ENCODE measurements around the gene COL23A1.

COL23A1 gene

DNA sequence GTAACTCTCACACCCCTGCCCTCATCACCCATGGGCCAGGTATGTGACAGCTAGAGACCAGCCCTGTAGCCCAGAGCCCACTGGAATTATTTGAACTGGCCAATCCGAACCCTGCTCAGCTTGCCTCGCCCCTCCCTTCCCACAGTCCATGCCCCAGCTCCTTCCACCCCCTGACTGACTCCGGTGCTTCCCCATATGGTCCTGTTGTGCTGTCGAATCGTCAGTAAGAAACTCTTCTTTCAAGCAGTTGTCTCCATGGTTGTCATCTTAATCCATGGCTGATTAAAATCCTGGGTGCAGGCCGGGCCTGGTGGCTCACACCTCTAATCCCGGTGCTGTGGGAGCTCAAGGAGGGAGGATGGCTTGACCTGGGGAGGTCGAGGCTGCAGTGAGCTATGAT lies 118.5 kb downstream of the COL23A1 start:
- no peak for DNase-seq

- DNase-seq: no peak
Measured at GRCh38 chr5:178470760-178471025, 119.5 kb downstream of the COL23A1 start.

DNA sequence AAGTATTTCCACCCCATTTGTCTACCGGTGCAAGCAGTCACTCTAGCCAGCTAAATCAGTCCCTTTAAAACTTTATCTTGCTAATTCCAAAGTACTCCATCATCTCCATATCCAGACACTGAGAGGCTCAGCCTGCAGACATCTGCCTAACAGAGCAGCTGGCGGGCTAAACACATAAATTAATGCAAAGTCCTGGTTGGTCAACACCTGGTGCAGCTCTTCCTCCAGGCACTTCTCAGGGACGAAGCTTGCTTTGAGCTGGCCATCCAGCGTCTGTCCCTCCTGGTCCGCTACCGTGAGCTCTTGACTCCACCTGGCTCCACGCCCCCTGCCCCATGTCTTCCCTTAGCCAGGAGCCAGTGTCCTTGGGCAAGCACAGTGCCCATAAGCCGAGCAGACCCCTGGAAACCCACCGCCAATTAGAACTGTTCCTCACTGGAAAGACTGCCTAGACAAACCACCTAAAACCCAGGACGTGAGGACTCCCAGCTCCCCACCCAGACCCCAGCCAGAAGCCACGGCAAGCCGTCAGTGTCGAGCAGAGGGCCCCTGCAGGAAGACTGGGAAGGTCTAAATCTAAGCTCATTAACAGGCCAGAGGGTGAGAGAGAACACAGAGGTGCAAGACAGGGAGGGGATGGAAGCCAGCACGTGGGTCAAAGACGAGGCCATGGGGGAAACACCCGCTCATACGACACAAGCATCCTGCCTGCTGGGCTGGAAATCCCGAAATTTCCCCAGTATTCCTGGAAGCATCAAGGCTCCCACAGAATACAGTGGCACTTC lies 120.0 kb downstream of the COL23A1 start:
- no peak for DNase-seq

DNA sequence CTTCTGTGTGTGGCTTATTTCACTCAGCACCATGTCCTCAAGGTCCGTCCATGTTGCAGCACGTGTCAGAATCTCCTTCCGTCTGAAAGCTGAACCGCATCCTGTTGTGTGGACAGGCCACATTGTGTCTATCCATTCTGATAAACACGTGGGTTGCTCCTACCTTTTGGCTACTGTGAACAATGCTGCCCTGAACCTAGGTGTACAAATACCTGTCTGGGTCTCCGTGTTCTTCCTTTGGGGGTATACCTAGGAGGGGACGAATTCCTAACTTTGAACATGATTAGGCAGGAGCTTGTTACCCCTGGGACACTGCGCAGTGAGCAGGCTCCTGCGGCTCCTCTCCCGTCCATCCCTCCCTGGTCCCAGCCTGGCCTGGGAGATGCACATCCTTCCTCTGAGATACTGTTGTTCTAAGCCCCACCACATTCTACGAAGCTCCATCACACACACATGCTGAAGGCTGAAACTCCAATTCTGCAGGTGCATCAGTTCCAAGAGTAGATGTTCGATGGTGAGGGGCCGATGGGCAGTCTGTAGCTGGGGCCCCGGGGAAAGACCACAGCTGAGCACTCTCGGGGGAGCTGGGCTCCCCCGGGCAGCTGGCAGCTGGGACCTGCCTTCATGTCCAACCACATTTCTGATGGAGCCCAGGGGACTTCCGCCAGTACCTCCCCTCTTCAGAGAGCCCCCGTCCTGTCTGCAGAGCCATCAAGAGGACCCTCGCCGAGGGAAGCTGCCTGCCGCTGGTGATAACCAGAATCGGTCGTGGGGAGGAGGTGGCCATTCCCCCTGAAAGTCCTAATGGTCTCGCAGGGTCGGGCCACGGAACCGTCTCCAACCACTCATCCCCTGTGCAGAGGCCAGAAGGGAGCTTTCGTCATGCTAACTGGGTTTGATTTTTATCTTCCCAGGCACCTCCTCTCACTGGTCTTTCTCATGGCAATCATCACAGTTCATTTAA lies 120.9 kb downstream of the COL23A1 start:
- DNase-seq: no peak

DNA sequence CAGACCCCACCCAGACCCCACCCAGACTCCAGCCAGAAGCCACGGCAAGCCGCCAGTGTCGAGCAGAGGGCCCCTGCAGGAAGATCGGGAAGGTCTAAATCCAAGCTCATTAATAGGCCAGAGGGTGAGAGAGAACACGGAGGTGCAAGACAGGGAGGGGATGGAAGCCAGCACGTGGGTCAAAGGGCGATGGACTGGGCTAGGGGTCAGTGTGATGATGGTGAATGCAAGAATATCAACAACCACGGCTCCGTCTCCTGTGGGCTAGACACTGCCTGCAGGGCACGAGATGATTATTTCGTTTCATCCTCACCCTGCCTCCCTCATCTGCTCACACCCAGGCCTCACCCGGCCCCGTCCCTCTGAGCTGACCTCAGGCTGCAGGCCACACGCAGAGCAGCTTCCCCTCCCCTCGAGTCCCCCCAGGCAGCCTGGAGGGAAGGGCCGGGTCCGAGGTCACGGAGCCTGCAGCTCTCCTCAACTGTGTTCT lies 122.0 kb downstream of the COL23A1 start:
- no peak for DNase-seq

- no peak for DNase-seq
Measured at GRCh38 chr5:178467568-178468195, 122.5 kb downstream of the COL23A1 start.

GRCh38 chr5:178467205-178467567 lies 123.0 kb downstream of the COL23A1 start:
- DNase-seq: no peak

- DNase-seq: no peak
Measured at GRCh38 chr5:178466342-178466741, 123.9 kb downstream of the COL23A1 start.

DNA sequence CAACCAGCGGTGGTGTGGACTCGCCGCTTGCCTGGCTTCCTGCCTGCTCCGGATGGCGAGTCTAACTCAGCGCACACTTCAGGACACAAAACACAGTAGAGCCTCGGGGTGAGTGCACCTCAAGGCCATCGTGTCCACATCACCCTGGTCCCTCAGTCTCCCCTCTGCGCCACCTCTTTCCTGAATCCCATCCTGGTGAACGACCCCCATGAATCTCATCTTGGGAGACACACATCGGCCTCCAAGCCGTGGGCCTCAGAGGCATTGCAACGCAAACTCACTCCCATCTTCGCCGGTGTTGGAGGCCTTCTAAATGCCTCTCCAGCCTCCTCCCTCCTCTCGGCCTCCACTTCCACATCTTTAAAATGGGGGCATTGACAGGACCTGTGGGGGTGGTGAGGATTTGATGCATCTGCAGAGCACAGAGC lies 124.3 kb downstream of the COL23A1 start:
- no peak for DNase-seq

DNA sequence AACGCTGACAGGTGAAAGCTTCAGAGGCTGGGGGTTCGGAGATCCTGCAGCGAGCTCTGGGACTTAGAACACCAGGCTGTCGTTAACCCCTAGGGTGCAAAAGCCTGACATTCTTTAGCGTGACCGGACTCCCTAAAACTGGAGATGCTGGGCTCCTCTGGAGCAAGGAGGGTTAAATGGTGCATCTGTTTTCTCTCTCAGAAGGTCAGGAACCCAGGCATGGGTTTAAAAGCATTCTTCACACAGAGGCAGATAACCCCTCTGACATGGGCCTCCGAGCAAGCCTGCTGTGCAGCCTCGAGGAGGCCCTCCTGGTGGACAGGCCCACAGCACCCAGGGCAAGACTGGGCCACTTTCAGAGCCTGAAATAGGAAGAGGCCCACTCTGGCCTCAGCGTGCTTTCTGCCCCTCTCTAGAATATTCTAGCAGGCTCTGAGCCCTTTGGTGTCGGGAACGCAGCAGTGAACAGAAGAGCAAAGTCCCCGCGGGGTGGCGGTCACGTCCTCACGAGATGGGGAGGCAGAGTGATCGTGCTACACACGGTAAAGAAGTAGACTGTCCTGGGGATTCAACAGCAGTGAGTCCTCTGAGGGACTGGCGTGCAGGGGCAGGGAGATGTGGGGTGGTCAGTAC lies 124.8 kb downstream of the COL23A1 start:
- DNase-seq: no peak

GRCh38 chr5:178464431-178465048 lies 125.7 kb downstream of the COL23A1 start:
- DNase-seq: no peak

DNA sequence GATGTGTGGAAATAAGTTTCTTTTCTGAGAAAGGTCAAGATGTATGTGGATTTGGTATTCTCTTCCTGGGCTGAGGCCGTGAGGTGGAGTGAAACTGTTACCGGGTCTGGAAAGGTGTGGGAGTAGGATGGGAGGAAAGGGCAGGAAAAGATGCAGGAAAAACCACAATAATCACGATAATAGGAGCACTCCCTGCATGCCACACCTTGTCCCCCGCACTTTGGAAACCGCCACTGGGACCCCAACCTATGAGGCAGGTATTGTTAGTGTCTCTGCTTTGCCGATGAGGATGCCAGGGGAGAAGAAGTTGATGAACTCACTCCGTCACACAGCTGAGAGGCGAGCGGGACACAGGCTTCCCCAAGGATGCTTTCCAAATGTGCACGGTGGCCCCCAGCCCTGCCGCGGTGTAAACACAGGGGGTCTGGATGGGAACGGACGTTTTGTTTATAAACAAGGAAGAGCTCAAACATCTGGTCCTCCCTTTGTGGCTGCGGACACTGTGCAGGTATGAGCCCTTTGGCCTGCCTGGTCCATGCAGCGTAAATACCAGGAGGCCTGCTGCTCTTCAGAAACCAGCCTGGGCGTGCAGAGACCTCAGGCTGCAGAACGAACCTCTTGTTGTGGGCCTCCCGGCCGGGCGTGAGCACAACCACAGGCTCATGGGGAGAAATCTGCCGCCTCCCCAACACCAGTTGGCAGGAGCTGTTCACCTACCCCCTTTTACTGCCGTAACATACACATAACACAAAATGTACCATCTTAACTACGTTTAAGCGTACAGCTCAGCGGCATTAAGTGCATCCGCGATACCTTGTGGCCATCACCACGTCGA lies 126.7 kb downstream of the COL23A1 start:
- DNase-seq: no peak

GRCh38 chr5:178462816-178463215 lies 127.4 kb downstream of the COL23A1 start:
- DNase-seq: no peak

DNA sequence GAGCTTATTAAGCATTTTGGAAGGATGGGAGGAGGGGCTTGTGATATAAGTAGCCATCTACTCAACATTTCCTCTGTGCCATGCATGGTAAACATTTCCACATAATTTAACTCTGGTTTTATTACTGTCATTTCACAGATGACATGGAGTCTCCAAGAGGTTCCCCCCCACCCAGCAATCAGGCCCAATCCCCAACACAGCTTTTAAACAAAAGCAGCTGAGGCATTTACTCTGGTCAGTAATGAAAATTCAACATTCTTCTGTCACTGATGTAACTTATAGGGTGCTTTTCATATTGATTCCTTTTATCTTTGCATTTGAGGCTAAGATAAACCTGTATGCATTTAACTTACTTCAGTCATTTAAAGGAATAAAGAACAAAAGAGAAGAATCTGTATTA lies 128.1 kb downstream of the COL23A1 start:
- DNase-seq: no peak

DNA sequence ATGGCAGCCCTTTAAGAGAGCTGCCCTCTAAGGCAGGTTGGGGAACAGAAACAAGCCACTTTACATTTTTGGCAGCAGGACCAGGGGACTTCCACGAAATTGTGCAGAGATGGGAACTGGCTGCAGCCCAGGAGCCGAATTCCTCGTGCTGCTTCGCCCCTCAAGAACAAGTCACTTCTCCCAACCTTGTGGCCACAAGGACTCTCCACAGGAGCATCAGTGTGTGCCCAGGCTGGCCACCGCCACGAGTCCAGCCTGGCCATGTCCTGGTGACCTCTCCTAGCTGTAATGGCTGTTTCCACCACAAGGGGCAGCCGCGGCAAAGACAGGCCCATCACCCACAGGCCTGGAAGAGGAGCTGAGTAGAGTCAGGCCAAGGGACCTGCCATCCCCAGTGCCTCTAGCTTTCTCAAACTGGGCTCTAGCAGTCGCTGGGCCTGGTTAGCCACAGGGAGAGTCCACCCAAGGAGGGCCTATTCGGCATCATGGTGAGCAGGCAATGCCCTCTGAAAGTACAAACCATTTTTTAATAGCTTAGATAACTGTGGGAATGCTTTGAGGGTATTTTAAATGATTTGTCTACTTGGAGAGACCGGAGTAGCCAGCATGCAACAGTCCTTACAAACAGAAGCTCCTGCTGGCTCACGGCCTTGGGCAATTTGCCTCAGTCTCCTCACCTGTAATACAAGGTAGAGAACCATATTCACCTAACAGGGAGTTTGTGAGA lies 129.0 kb downstream of the COL23A1 start:
- DNase-seq: peak; percentile 5

DNA sequence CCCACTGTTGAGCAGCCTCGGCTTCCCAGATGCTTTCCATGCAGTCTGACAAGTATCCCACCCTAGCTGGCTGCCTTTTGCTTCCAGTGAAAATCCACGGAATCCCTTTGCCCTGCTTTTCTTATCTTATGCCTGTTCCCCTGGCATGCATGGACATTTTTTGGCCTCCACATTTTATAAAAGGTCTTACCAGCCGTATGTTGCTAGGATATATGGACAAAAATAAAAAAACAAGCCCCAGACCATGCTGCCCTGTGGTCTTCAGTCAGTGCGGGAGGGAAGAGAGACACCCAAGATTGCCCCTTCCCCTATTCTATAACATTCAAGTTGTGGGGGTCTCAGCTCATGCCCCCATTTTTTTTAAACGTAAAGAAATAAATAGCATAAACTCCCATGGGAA lies 129.6 kb downstream of the COL23A1 start:
- DNase-seq: no peak

DNA sequence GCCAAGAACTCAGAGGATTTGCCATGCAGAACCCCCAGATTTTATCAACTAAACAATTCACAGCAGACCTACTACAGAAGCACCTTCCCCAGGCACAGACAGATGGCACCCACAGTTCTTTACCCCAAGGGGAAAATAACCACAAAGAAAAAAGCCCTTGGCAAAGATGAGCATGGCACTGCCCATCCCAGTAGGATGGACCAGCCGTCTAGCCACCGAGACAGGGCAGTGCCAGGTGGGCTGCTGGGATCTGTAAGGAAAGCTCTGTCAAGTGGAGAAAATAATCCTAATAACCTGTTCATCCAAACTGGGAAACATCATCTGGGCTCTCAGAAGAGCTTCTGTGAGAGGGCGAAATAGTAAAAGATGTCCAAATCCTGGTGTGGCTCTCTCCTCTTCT lies 130.0 kb downstream of the COL23A1 start:
- no peak for DNase-seq

DNA sequence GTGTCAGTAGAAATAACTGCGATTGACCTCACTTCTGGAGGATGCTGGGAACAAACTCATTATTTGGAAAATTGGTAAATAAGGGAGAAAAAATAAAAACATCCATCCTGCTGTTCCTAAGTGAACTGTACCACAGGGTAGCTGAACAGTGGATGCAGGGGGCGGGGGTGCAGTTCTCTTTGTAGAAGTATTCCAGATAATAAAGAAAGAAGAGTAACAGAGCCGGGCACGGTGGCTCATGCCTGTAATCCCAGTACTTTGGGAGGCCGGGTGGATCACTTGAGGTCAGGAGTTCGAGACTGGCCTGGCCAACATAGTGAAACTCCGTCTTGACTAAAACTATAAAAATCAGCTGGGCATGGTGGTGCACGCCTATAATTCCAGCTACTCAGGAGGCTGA lies 132.1 kb downstream of the COL23A1 start:
- no peak for DNase-seq

DNA sequence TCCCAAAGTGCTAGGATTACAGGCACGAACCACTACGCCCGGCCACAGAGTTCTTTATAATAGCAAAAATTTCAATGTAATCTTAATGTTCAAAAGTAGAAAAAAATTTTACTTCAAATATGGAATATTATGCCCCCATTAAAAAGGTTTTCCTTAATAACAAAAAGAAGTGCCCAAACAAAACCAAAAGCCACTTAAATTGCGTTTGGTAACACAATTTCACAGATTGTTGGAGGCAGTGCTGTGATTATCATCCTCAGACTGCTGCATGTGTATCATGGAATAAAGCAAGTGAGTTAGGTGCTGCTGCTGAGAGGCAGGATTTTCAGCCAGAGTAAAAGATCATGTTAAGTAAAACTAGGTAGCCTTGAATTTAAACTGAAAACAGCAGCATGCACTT lies 132.7 kb downstream of the COL23A1 start:
- no peak for DNase-seq

GRCh38 chr5:178455480-178455835 lies 134.7 kb downstream of the COL23A1 start:
- DNase-seq: no peak
